GM12878 (cell line): Measurements from ENCODE around the gene CCDC51. TPM values are rescaled to one million over a fixed set of nuclear protein-coding genes. Genes with fewer than 3 reads are reported as not detected.
"Not testable (repeated sequence)": the region's sequence is repeated elsewhere in the genome, so short reads cannot be mapped to it uniquely, and the experiment has no call there.

Experiments
- ATAC-seq: fragments of 200-7000 bp; cut with Tn5 transposase; 3 replicates; pipeline ENCODE4 v1.9.1; 2020; ENCODE audit warnings: mild to moderate bottlenecking, moderate library complexity
- BruUV-seq: library from RNA; stranded (reverse); fragments of 400-500 nt; replicated peaks from 2 replicates; lab custom pipeline; 2021; lab: Mats Ljungman, UMichigan
- CTCF ChIA-PET: fragments of 300-600 bp; sonication (Branson Sonifier 250); formaldehyde crosslinking; extraction: SDS; loops from one replicate; lab custom pipeline; 2021; ENCODE audit warnings: inconsistent platforms; lab: Yijun Ruan, JAX
- POLR2A ChIA-PET: fragments of 350-600 bp; formaldehyde crosslinking; extraction: SDS; loops from one replicate; lab custom pipeline; 2021; ENCODE audit warnings: inconsistent platforms; lab: Charles Lee
- RAD21 ChIA-PET: fragments of 300-600 bp; sonication (Branson Sonifier 250); formaldehyde crosslinking; loops from one replicate; lab custom pipeline; 2023; ENCODE audit warnings: antibody characterized with exemption; ENCODE audit not compliant: unreplicated experiment; lab: Charles Lee
- SMC1A ChIA-PET: fragments of 300-600 bp; sonication (Branson Sonifier 250); formaldehyde crosslinking; loops from one replicate; lab custom pipeline; 2023; ENCODE audit not compliant: unreplicated experiment, uncharacterized antibody; lab: Charles Lee
- DNase-seq: peaks from one replicate; pipeline ENCODE4 v3.0.0-alpha.2; 2011; ENCODE audit warnings: low read depth, low spot score
- FAIRE-seq: peaks from 3 replicates; lab custom pipeline; 2011; peaks lifted over from hg19 to GRCh38; lab: Jason Lieb, UNC
- H2AFZ ChIP-seq: 2 replicates; pipeline ENCODE4 v1.6.0; 2011; ENCODE audit warnings: low read depth, low read length, control low read depth; ENCODE audit not compliant: control insufficient read depth
- H3K27ac ChIP-seq: 2 replicates; pipeline ENCODE4 v1.5.1; 2011; ENCODE audit warnings: control low read depth; ENCODE audit not compliant: control insufficient read depth, insufficient read depth
- H3K27me3 ChIP-seq, 2 experiments: replicated peaks in 1 of 2; 2 replicates each; pipeline versions ENCODE4 v1.6.0 to v1.6.1; 2011; ENCODE audit warnings: low read length in 1 of 2; ENCODE audit not compliant: control insufficient read depth in 2 of 2, insufficient read depth in 2 of 2
- H3K36me3 ChIP-seq, 2 experiments: 2 replicates each; pipeline ENCODE4 v1.5.1; 2011; ENCODE audit warnings: low read length in 1 of 2; ENCODE audit not compliant: control insufficient read depth in 2 of 2, insufficient read depth in 2 of 2
- H3K4me1 ChIP-seq: 2 replicates; pipeline ENCODE4 v1.6.1; 2011; ENCODE audit warnings: mild to moderate bottlenecking, low read length, moderate library complexity, mixed read lengths; ENCODE audit not compliant: control insufficient read depth, insufficient read depth
- H3K4me2 ChIP-seq: 2 replicates; pipeline ENCODE4 v1.6.0; 2011; ENCODE audit warnings: control low read depth; ENCODE audit not compliant: control insufficient read depth, insufficient read depth
- H3K4me3 ChIP-seq: fragments of 200-600 bp; sonication (generic); 2 replicates; pipeline ENCODE4 v1.5.1; 2016
- H3K79me2 ChIP-seq: 2 replicates; pipeline ENCODE4 v1.6.0; 2011; ENCODE audit warnings: low read length; ENCODE audit not compliant: control insufficient read depth, insufficient read depth
- H3K9ac ChIP-seq: 2 replicates; pipeline ENCODE4 v1.8.0; 2011; ENCODE audit warnings: low read length, control low read depth, mixed read lengths; ENCODE audit not compliant: control insufficient read depth, insufficient read depth
- H3K9me3 ChIP-seq: replicated peaks from 3 replicates; pipeline ENCODE4 v1.5.1; 2011; ENCODE audit warnings: mild to moderate bottlenecking, low read length; ENCODE audit not compliant: control insufficient read depth, insufficient read depth
- H4K20me1 ChIP-seq: 2 replicates; pipeline ENCODE4 v1.6.0; 2011; ENCODE audit not compliant: control insufficient read depth, insufficient read depth
- ATF3 ChIP-seq: IDR thresholded peaks from 2 replicates; pipeline ENCODE4 v1.6.1; 2011; ENCODE audit warnings: low read depth, mild to moderate bottlenecking, low read length, moderate library complexity, borderline replicate concordance; ENCODE audit errors: extremely low read depth
- CBFB ChIP-seq: IDR thresholded peaks from 2 replicates; pipeline ENCODE4 v1.6.1; 2016; ENCODE audit warnings: antibody characterized with exemption, low read depth
- CREB1 ChIP-seq: IDR thresholded peaks from 2 replicates; pipeline ENCODE4 v1.6.1; 2012; ENCODE audit warnings: low read depth, mild to moderate bottlenecking, inconsistent platforms
- ESRRA ChIP-seq: IDR thresholded peaks from 2 replicates; pipeline ENCODE4 v1.6.1; 2012; ENCODE audit warnings: mild to moderate bottlenecking, low read length, improper control_type of control experiment
- EZH2 ChIP-seq: IDR thresholded peaks from 2 replicates; pipeline ENCODE4 v1.6.1; 2012; ENCODE audit warnings: low read depth, mild to moderate bottlenecking, control low read depth, inconsistent platforms, low read length, borderline replicate concordance; ENCODE audit not compliant: control insufficient read depth
- JUND ChIP-seq: IDR thresholded peaks from 2 replicates; pipeline ENCODE4 v1.6.1; 2012; ENCODE audit warnings: low read depth, mild to moderate bottlenecking, low read length, improper control_type of control experiment, moderate library complexity
- KDM1A ChIP-seq: fragments of 200-600 bp; sonication (generic); IDR thresholded peaks from 2 replicates; pipeline ENCODE4 v1.6.1; 2016; ENCODE audit warnings: borderline replicate concordance
- MLLT1 ChIP-seq: fragments of 450-650 bp; IDR thresholded peaks from 2 replicates; pipeline ENCODE4 v1.6.1; 2016; ENCODE audit warnings: mild to moderate bottlenecking
- MYB ChIP-seq: fragments of 150-350 bp; IDR thresholded peaks from 2 replicates; pipeline ENCODE4 v1.6.1; 2014; ENCODE audit warnings: mild to moderate bottlenecking, low read depth, low read length, borderline replicate concordance
- RAD51 ChIP-seq: fragments of 450-650 bp; IDR thresholded peaks from 2 replicates; pipeline ENCODE4 v1.6.1; 2016; ENCODE audit warnings: moderate library complexity, mild to moderate bottlenecking, inconsistent platforms
- RUNX3 ChIP-seq: IDR thresholded peaks from 2 replicates; pipeline ENCODE4 v1.6.1; 2012; ENCODE audit warnings: low read length, inconsistent platforms
- SP1 ChIP-seq: IDR thresholded peaks from one replicate; pipeline ENCODE4 v1.6.1; 2011; ENCODE audit warnings: low read depth, low read length
- WGBS: methylation state at CpG from one replicate; pipeline ENCODE4 v1.1.6; 2016; ENCODE audit warnings: low lambda C conversion rate; ENCODE audit not compliant: insufficient replicate concordance, insufficient coverage; ENCODE audit errors: missing lambda C conversion rate; 5-methylcytosine and 5-hydroxymethylcytosine counted together
- in situ Hi-C: fragments of 300-500 bp; cut with MboI; formaldehyde crosslinking; loops from 9 replicates; pipeline ENCODE4 v1.14.3; 2018; ENCODE audit warnings: mixed read lengths
- intact Hi-C: fragments of 100-400 bp; cut with micrococcal nuclease; formaldehyde crosslinking; loops from one replicate; pipeline ENCODE4 v1.14.2; 2022; ENCODE audit not compliant: unreplicated experiment
- polyA plus RNA-seq, 11 experiments: library from polyadenylated mRNA; depleted of rRNA in 4 of 11; unstranded in 6 of 11; stranded (reverse) in 5 of 11; fragments of >200 nt; fragmentation: Nextera tagmentation in 4 of 11; fragmentation: Illumina TruSeq in 1 of 11; extraction: Ambion mirVana in 4 of 11; extraction: Trizol in 1 of 11; gene quantifications; 1 replicate in 1 of 11; 2 replicates in 10 of 11; pipeline versions ENCODE4 v1.2.1 to v1.2.3, GENCODE V29; 2011 to 2016; ENCODE audit warnings: inconsistent platforms in 2 of 11, missing spikeins in 2 of 11, low read depth in 1 of 11
- total RNA-seq, 4 experiments: library from RNA; depleted of rRNA in 3 of 4; stranded (reverse); fragments of >200 nt in 3 of 4; fragmentation: Illumina TruSeq in 1 of 4; extraction: Trizol in 1 of 4; gene quantifications; 2 replicates each; pipeline versions ENCODE4 v1.2.1 to v1.2.3, GENCODE V29; 2013 to 2021
- TF ChIP-seq, protein P1 (sequence below): fragments of 450-650 bp; IDR thresholded peaks from 2 replicates; pipeline ENCODE4 v1.6.1; 2017; ENCODE audit warnings: mild to moderate bottlenecking, low read depth, inconsistent platforms; ENCODE audit not compliant: poor library complexity, severe bottlenecking

Gene CCDC51
- total and polyA plus RNA-seq, 10 of the 15 experiments (the other 5 are each of a cell fraction or from before 2014, with no cell fraction given) = 10.6 to 54.9 (median 28.5) TPM

DNA sequence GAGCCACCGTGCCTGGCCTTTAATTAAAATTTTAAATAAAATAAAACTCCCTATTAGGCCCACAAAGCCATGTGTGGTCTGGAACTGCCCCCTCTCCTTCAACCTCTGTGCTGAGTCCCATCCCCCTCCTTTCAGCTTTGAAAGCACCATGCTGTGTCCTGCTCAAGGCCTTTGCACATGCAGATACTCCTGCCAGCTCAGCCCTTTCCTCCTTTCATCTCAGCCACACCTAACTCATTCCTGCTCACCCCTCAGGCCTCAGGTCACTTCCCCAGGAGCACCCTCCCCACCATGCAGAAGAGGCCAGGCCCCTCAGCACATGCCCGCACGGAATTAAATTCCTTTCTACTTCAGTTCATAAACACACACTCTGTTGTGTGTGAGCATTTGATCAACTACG lies 34.7 kb upstream of the CCDC51 start:
- H3K9me3 ChIP-seq = no peaks in the 10 kb centered on the region
- H3K9ac ChIP-seq = no peak overlapping the region
- 89% methylated on average over 4 of the region's 4 CpGs for WGBS
- H3K27ac ChIP-seq = no peak overlapping the region
- ATAC-seq (no peak), DNase-seq (no peak), FAIRE-seq (no peak)
- TF ChIP-seq RAD51 (no peak), MLLT1 (no peak), CREB1 (no peak), ATF3 (no peak), KDM1A (no peak), SP1 (no peak), ESRRA (no peak), JUND (no peak), EZH2 (no peak), CBFB (no peak), MYB (no peak), RUNX3 (no peak)
- TF ChIP-seq, protein P1, sequence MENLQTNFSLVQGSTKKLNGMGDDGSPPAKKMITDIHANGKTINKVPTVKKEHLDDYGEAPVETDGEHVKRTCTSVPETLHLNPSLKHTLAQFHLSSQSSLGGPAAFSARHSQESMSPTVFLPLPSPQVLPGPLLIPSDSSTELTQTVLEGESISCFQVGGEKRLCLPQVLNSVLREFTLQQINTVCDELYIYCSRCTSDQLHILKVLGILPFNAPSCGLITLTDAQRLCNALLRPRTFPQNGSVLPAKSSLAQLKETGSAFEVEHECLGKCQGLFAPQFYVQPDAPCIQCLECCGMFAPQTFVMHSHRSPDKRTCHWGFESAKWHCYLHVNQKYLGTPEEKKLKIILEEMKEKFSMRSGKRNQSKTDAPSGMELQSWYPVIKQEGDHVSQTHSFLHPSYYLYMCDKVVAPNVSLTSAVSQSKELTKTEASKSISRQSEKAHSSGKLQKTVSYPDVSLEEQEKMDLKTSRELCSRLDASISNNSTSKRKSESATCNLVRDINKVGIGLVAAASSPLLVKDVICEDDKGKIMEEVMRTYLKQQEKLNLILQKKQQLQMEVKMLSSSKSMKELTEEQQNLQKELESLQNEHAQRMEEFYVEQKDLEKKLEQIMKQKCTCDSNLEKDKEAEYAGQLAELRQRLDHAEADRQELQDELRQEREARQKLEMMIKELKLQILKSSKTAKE = no peak
- SMC1A ChIA-PET = interaction anchor here (2.7 kb wide), 1 partner anchor 38 kb away, joined by 16 read pairs; no protein-coding TSS in a partner anchor
- intact Hi-C loops = no loop called here
- H2AFZ ChIP-seq = no peak overlapping the region
- no peaks in the 10 kb centered on the region for H4K20me1 ChIP-seq
- no peak overlapping the region for H3K4me2 ChIP-seq
- RAD21 ChIA-PET = no interaction called here
- POLR2A ChIA-PET = interaction anchor here (2.5 kb wide), 1 partner anchor 35 kb away, joined by 8 read pairs; the partner anchor contains the start of genes CCDC51 and TMA7
- in situ Hi-C loops = no loop called here
- CTCF ChIA-PET = interaction anchor here (1.1 to 2.6 kb wide), 6 partner anchors 13 to 161 kb away, joined by 3 to 23 read pairs (median 5); partner anchors contain the start of gene SLC26A6
- BruUV-seq = no TSS peak
- no peak overlapping the region for H3K4me3 ChIP-seq
- H3K36me3 ChIP-seq = no peaks in the 10 kb centered on the region
- peaks cover 27% of the 10 kb centered on the region for H3K79me2 ChIP-seq
- H3K4me1 ChIP-seq = peaks cover 33% of the 10 kb centered on the region
- H3K27me3 ChIP-seq = no peaks in the 10 kb centered on the region

DNA sequence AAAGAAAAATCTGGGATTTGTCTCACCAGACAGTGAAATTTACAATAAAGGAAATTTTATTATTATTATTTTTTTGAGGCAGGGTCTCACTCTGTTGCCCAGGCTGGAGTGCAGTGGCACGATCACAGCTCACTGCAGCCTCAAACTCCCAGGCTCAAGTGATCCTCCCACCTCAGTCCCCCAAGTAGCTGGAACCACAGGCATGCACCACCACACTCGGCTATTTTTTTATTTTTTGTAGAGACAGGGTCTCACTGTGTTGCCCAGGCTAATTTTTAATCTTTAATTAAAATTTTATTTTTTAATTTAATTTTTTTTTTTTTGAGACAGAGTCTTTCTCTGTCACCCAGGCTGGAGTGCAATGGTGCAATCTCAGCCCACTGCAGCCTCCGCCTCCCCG lies 34.1 kb upstream of the CCDC51 start:
- 100% methylated on average over 4 of the region's 4 CpGs for WGBS
- intact Hi-C loops = not testable (repeated sequence)
- POLR2A ChIA-PET = interaction anchor here (0.6 to 10.0 kb wide), 11 partner anchors 11 to 996 kb away, joined by 3 to 91 read pairs (median 6); partner anchors contain the start of genes ATRIP, CCDC51, PFKFB4 and TMA7

More for the DNA sequence above, 34.1 kb upstream of the CCDC51 start:
- SMC1A ChIA-PET = interaction anchor here (0.8 to 3.4 kb wide), 10 partner anchors 9 to 79 kb away, joined by 3 to 16 read pairs (median 5); no protein-coding TSS in a partner anchor
- H4K20me1 ChIP-seq, in situ Hi-C loops, H2AFZ ChIP-seq, H3K27me3 ChIP-seq, H3K9me3 ChIP-seq, DNase-seq, H3K9ac ChIP-seq, H3K4me3 ChIP-seq, H3K36me3 ChIP-seq, BruUV-seq, H3K27ac ChIP-seq, FAIRE-seq, H3K4me2 ChIP-seq, ATAC-seq: not testable (repeated sequence)
- H3K79me2 ChIP-seq = peaks cover 33% of the 10 kb centered on the region
- peaks cover 30% of the 10 kb centered on the region for H3K4me1 ChIP-seq
- CTCF ChIA-PET = interaction anchor here (0.9 to 3.1 kb wide), 13 partner anchors 12 to 161 kb away, joined by 3 to 37 read pairs (median 5); partner anchors contain the start of genes SHISA5 and SLC26A6
- RAD21 ChIA-PET = interaction anchor here (1.0 to 2.4 kb wide), 8 partner anchors 31 to 82 kb away, joined by 4 to 23 read pairs (median 10); partner anchors contain the start of genes CCDC51, PFKFB4 and TMA7
